Measurements from ENCODE around the gene LRCH1. TPM values are rescaled to one million over a fixed set of nuclear protein-coding genes. Genes with fewer than 3 reads are reported as not detected.

The LRCH1 gene
- total and polyA plus RNA-seq, 8 donors, result 2.0 to 10.5 (median 3.8) TPM

DNA sequence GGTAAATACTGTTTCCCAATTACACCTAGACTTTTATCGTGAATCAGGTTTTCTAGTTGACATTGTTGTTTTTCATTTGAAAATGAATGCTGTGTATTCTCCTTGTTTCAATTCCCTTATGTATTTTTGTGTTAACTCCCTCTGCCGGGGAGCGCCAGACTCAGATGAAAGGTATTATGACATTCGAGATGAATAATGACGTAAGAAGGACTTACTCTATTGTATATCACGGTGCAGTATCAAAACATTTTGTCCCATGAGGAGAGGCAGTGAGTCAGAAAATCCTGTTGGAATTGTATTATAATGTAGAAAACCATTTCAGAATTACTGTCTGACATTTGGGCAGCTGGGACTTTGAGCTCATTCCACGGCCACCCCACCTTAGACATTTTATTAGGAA lies 61.6 kb downstream of the LRCH1 start:
- Histone ChIP-seq H3K4me1 (peaks cover 0 to 10% (median 5%) of the 10 kb centered on the region in 3 donors), H3K4me3 (no peak overlapping the region), H3K27me3 (no peaks in the 10 kb centered on the region), H3K36me3 (no peaks in the 10 kb centered on the region), H3K27ac (no peak overlapping the region), H3K9me3 (no peaks in the 10 kb centered on the region)
- FAIRE-seq (no peak), ATAC-seq (no peak), DNase-seq (no peak)
- TF ChIP-seq, protein P1, sequence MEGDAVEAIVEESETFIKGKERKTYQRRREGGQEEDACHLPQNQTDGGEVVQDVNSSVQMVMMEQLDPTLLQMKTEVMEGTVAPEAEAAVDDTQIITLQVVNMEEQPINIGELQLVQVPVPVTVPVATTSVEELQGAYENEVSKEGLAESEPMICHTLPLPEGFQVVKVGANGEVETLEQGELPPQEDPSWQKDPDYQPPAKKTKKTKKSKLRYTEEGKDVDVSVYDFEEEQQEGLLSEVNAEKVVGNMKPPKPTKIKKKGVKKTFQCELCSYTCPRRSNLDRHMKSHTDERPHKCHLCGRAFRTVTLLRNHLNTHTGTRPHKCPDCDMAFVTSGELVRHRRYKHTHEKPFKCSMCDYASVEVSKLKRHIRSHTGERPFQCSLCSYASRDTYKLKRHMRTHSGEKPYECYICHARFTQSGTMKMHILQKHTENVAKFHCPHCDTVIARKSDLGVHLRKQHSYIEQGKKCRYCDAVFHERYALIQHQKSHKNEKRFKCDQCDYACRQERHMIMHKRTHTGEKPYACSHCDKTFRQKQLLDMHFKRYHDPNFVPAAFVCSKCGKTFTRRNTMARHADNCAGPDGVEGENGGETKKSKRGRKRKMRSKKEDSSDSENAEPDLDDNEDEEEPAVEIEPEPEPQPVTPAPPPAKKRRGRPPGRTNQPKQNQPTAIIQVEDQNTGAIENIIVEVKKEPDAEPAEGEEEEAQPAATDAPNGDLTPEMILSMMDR (IDR thresholded peaks at IDR 0.05), result no peak
- WGBS, 2 donors, result 82 to 90% methylated on average over 7 of the region's 7 CpGs
- intact Hi-C loops (cut with DNase I), result no loop called here

DNA sequence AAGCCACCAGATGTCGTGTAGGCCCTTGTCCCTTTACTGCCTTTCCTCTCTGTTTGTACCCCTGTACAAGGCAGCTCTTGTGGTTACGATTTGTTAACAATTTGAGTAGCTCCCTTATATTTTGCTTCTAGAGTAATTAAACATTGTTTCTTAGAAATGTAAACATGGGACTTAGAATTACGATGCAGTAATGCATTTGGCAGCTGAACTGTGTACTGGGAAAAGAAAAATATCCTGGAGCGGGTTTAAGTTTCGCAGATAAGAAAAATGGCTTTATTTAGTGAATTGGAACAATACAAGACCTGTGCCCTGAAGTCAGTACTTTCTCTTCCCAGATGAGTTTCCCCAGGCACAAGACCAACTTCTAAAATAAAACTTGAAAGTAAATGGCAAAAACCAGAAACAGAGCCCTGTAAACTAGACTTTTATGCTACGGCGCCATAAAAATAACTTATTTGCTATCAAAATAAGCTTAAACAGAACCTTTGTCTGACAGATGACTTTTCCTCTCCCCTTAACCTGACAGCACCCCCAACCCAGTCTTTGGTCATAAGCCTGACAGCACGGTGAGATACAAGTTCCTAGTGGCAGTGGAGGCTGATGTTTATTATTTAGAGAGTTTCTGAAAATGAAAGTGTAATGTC lies 63.0 kb downstream of the LRCH1 start:
- FAIRE-seq (no peak), DNase-seq (no peak), ATAC-seq (peak in 2 of 4 donors; percentile 50 to 67)
- no peaks in the 10 kb centered on the region for H3K9me3 ChIP-seq
- no peaks in the 10 kb centered on the region for H3K36me3 ChIP-seq
- H3K27ac ChIP-seq, result peak overlapping the region; percentile 1 to 68 (median 44)
- WGBS, 2 donors, result 48 to 50% methylated on average over 8 of the region's 8 CpGs
- H3K27me3 ChIP-seq, result no peaks in the 10 kb centered on the region
- intact Hi-C loops (cut with DNase I), result no loop called here
- H3K4me3 ChIP-seq, result no peak overlapping the region
- peaks cover 2 to 21% (median 15%) of the 10 kb centered on the region in 3 donors for H3K4me1 ChIP-seq
- TF ChIP-seq, protein P1 (IDR thresholded peaks at IDR 0.05), result no peak

DNA sequence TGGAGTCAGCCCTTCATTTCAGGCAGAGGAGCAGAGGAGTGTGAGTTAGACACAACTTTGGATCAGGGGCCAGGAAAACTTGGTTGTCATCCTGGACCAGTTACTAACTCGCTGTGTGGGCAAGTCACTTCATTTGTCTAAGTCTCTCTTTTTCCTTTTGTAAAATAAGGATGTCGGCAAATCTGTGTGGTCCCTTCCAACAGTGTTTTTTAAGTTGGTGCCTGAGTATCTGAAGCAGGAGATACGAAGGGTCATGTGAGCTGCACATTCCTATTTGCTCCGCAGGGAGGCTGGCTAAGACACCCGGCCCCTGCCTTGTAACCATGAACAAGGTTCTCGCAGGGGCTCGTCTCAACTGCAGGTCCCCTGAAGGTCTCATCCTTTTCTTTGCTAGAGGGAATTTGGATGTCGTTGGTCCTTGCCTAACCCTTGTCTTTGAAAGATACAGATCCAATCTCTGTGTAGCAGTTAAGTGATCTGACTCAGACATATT lies 64.3 kb downstream of the LRCH1 start:
- DNase-seq, result no peak
- intact Hi-C loops (cut with DNase I), result no loop called here
- TF ChIP-seq, protein P1 (IDR thresholded peaks at IDR 0.05), result no peak
- Histone ChIP-seq H3K4me3 (no peak overlapping the region), H3K4me1 (peaks cover 9 to 34% (median 27%) of the 10 kb centered on the region in 3 donors), H3K27ac (peak overlapping the region in 1 of 4 donors; percentile 21), H3K9me3 (no peaks in the 10 kb centered on the region), H3K36me3 (no peaks in the 10 kb centered on the region), H3K27me3 (no peaks in the 10 kb centered on the region)
- no peak for FAIRE-seq
- WGBS, 2 donors, result 89 to 92% methylated on average over 8 of the region's 8 CpGs
- ATAC-seq, result peak in 1 of 4 donors; percentile 18

DNA sequence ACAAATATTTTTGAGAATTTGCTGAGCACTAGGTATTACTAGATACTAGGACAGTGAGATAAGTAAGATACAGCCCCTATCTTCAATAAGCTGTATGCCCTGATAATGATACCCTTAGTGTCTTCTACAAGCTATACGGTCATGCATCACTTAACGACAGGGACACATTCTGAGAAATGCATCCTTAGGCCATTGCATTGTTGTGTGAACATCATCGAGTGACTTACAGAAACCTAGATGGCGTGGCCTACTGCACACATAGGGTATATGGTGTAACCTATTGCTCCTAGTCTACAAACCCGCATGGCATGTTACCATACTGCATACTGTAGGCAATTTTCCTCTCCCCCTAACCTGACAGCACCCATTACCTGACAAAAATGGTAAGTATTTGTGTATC lies 64.9 kb downstream of the LRCH1 start:
- intact Hi-C loops (cut with DNase I), result no loop called here
- no peak overlapping the region for H3K4me3 ChIP-seq
- no peak overlapping the region for H3K27ac ChIP-seq
- FAIRE-seq, result no peak
- H3K36me3 ChIP-seq, result no peaks in the 10 kb centered on the region
- no peak for ATAC-seq
- H3K9me3 ChIP-seq, result no peaks in the 10 kb centered on the region
- TF ChIP-seq, protein P1 (IDR thresholded peaks at IDR 0.05), result no peak
- peaks cover 12 to 37% (median 33%) of the 10 kb centered on the region in 3 donors for H3K4me1 ChIP-seq
- no peak for DNase-seq
- H3K27me3 ChIP-seq, result no peaks in the 10 kb centered on the region
- 98 to 100% methylated on average over 5 of the region's 5 CpGs for WGBS, 2 donors

DNA sequence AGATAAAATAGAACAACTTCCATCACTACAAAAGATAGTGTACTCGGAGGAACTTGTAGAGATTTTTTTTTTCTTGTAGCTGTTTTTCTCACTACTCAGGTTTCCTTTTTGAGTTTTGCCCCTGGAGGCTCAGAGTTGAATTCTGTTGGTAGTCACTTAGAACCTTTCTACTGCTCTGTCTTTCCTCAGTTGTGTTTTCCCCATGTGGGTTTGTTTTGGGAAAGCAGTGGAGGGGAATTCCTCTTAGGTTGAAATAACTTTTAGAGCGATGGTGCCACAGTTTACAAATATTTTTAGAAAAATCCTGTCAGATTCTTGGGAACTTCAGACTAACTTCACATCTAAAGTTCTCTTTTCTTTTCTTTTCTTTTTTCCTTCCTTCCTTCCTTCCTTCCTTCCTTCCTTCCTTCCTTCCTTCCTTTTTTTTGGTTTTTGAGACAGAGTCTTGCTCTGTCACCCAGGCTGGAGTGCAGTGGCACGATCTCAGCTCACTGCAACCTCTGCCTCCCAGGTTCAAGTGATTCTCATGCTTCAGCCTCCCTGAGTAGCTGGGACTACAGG lies 65.8 kb downstream of the LRCH1 start:
- no peaks in the 10 kb centered on the region for H3K9me3 ChIP-seq
- FAIRE-seq (no peak), ATAC-seq (no peak), DNase-seq (no peak)
- H3K4me3 ChIP-seq, result no peak overlapping the region
- TF ChIP-seq, protein P1 (IDR thresholded peaks at IDR 0.05), result no peak
- 90% methylated on average over 3 of the region's 3 CpGs for WGBS, 2 donors
- H3K27me3 ChIP-seq, result no peaks in the 10 kb centered on the region
- intact Hi-C loops (cut with DNase I), result no loop called here
- H3K36me3 ChIP-seq, result no peaks in the 10 kb centered on the region
- H3K4me1 ChIP-seq, result peaks cover 12 to 43% (median 33%) of the 10 kb centered on the region in 3 donors
- no peak overlapping the region for H3K27ac ChIP-seq

All from pancreas (tissue), 10 donors.